SH-SY5Y (cell line): Measurements from ENCODE around the gene DAB2IP.

ENCODE experiments used
- GATA2 ChIP-seq: IDR thresholded peaks from 2 replicates; pipeline ENCODE4 v1.6.1; 2011; ENCODE audit warnings: mild to moderate bottlenecking, low read depth, low read length
- GATA3 ChIP-seq: IDR thresholded peaks from 2 replicates; pipeline ENCODE4 v1.6.1; 2011; ENCODE audit warnings: low read depth, mild to moderate bottlenecking, low read length, moderate library complexity

- TF ChIP-seq GATA3: no peak
- TF ChIP-seq GATA2: no peak
These were observed 97.4 kb downstream of the DAB2IP start for GRCh38 chr9:121748727-121749423.
